ENCODE data around the gene THAP11. TPM values are rescaled to one million over a fixed set of nuclear protein-coding genes. Genes with fewer than 3 reads are reported as not detected.
A peak's percentile ranks its signal among the peaks of the same experiment; 100 is the strongest.

The THAP11 gene
- total and polyA plus RNA-seq, 2 of the 13 experiments (the other 11 are each of a cell fraction or from before 2014, with no cell fraction given), result 44.2 to 53.4 TPM

GRCh38 chr16:67847064-67847861 lies 5.1 kb downstream of the THAP11 start, which contains the start of gene CENPT (continued):
- TF ChIP-seq ZNF280B (CRISPR knock-in tag; IDR thresholded peaks at IDR 0.05; ENCODE audit: borderline replicate concordance), result no peak; the same call in 1 of the 2 replicates
- no peak for TF ChIP-seq TARDBP (CRISPR knock-in tag; IDR thresholded peaks at IDR 0.05)
- TF ChIP-seq ZFP37 (CRISPR knock-in tag; IDR thresholded peaks at IDR 0.05; ENCODE audit: borderline replicate concordance), result no peak
- no peak for TF ChIP-seq RBAK (CRISPR knock-in tag; IDR thresholded peaks at IDR 0.05)
- no peak for TF ChIP-seq REPIN1 (CRISPR knock-in tag; IDR thresholded peaks at IDR 0.05; ENCODE audit: borderline replicate concordance, low read depth)
- TF ChIP-seq GABPB1 (CRISPR knock-in tag; IDR thresholded peaks at IDR 0.05), result no peak
- TF ChIP-seq ZNF205 (CRISPR knock-in tag; IDR thresholded peaks at IDR 0.05), result no peak
- TF ChIP-seq CBX5 (CRISPR knock-in tag; IDR thresholded peaks at IDR 0.05; ENCODE audit: borderline replicate concordance), result 0 out of 2 replicates have a peak, but pooled peaks have one; percentile 26
- no peak for TF ChIP-seq XBP1 (CRISPR knock-in tag; IDR thresholded peaks at IDR 0.05)
- peak; percentile 90 for TF ChIP-seq ZBTB42 (CRISPR knock-in tag; IDR thresholded peaks at IDR 0.05)
- TF ChIP-seq, protein P1, sequence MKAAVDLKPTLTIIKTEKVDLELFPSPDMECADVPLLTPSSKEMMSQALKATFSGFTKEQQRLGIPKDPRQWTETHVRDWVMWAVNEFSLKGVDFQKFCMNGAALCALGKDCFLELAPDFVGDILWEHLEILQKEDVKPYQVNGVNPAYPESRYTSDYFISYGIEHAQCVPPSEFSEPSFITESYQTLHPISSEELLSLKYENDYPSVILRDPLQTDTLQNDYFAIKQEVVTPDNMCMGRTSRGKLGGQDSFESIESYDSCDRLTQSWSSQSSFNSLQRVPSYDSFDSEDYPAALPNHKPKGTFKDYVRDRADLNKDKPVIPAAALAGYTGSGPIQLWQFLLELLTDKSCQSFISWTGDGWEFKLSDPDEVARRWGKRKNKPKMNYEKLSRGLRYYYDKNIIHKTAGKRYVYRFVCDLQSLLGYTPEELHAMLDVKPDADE (CRISPR knock-in tag; IDR thresholded peaks at IDR 0.05), result no peak
- TF ChIP-seq, protein P2, sequence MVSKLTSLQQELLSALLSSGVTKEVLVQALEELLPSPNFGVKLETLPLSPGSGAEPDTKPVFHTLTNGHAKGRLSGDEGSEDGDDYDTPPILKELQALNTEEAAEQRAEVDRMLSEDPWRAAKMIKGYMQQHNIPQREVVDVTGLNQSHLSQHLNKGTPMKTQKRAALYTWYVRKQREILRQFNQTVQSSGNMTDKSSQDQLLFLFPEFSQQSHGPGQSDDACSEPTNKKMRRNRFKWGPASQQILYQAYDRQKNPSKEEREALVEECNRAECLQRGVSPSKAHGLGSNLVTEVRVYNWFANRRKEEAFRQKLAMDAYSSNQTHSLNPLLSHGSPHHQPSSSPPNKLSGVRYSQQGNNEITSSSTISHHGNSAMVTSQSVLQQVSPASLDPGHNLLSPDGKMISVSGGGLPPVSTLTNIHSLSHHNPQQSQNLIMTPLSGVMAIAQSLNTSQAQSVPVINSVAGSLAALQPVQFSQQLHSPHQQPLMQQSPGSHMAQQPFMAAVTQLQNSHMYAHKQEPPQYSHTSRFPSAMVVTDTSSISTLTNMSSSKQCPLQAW (CRISPR knock-in tag; IDR thresholded peaks at IDR 0.05), result peak; percentile 63
- no peak for TF ChIP-seq GLI4 (CRISPR knock-in tag; IDR thresholded peaks at IDR 0.05; ENCODE audit: borderline replicate concordance)
- 0 out of 2 replicates have a peak, but pooled peaks have one; percentile 32 for TF ChIP-seq MYC (CRISPR knock-in tag; IDR thresholded peaks at IDR 0.05; ENCODE audit: borderline replicate concordance)
- no peak for TF ChIP-seq LCORL (IDR thresholded peaks at IDR 0.05)
- TF ChIP-seq LCORL (CRISPR knock-in tag; IDR thresholded peaks at IDR 0.05), result no peak
- TF ChIP-seq DPF2 (CRISPR knock-in tag; IDR thresholded peaks at IDR 0.05; ENCODE audit: borderline replicate concordance, low read depth), result no peak
- TF ChIP-seq MBD4 (IDR thresholded peaks at IDR 0.05; ENCODE audit: borderline replicate concordance, low read length), result no peak
- TF ChIP-seq CBX2 (IDR thresholded peaks at IDR 0.05; ENCODE audit: low read depth, low read length), result no peak
- no peak for TF ChIP-seq CBX2 (CRISPR knock-in tag; IDR thresholded peaks at IDR 0.05; ENCODE audit: low read depth)
- TF ChIP-seq ZNF670 (CRISPR knock-in tag; IDR thresholded peaks at IDR 0.05; ENCODE audit: borderline replicate concordance), result no peak
- TF ChIP-seq ZFAT (CRISPR knock-in tag; conservative IDR thresholded peaks at IDR 0.05), result peak; percentile 24; the same call in 1 of the 2 replicates
- no peak for TF ChIP-seq SETDB1 (CRISPR knock-in tag; IDR thresholded peaks at IDR 0.05; ENCODE audit: borderline replicate concordance)

Measured in HepG2 (cell line).